C4-2B (cell line): Measurements from ENCODE around the gene P2RX5.

Source experiments
- H3K27ac ChIP-seq: fragments of 450-650 bp; 2 replicates; pipeline ENCODE4 v1.5.1; 2017
- CTCF ChIP-seq: fragments of 450-650 bp; conservative IDR thresholded peaks from 2 replicates; pipeline ENCODE4 v1.5.1; 2017; ENCODE audit warnings: mild to moderate bottlenecking
- ZFX ChIP-seq: fragments of 450-650 bp; IDR thresholded peaks from 2 replicates; pipeline ENCODE4 v1.6.1; 2017

The P2RX5 gene

GRCh38 chr17:3693141-3693540 is 2.8 kb downstream of the P2RX5 start:
- no peak overlapping the region for H3K27ac ChIP-seq
- TF ChIP-seq CTCF, result no peak
- no peak for TF ChIP-seq ZFX

DNA sequence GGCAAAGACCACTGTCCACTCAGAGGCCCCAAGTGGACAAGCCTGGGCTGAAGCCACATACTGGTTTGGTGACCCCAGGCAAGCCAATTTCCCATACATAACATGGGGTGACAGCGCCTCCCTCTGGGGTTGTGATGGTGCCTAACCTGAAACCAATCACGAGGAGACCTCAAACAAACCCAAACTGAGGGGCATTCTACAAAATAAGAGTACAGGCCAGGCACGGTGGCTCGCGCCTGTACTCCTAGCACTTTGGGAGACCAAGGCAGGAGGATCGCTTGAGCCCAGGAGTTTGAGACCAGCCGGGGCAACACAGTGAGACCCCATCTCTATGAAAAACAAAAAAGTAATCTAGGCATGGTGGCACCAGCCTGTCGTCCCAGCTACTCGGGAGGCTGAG is 3.6 kb downstream of the P2RX5 start:
- TF ChIP-seq ZFX (no peak), CTCF (no peak)
- H3K27ac ChIP-seq, result no peak overlapping the region

GRCh38 chr17:3691617-3692067 is 4.3 kb downstream of the P2RX5 start:
- no peak overlapping the region for H3K27ac ChIP-seq

GRCh38 chr17:3690094-3690715 is 5.8 kb downstream of the P2RX5 start:
- TF ChIP-seq CTCF, result no peak
- no peak overlapping the region for H3K27ac ChIP-seq

More at GRCh38 chr17:3691617-3692067, 4.3 kb downstream of the P2RX5 start:
- TF ChIP-seq CTCF (no peak), ZFX (no peak)

- H3K27ac ChIP-seq, result no peak overlapping the region
- TF ChIP-seq CTCF (no peak), ZFX (no peak)
These were observed 6.5 kb downstream of the P2RX5 start for GRCh38 chr17:3689262-3690093.

GRCh38 chr17:3688852-3689261 is 7.1 kb downstream of the P2RX5 start:
- no peak overlapping the region for H3K27ac ChIP-seq
- TF ChIP-seq CTCF (no peak), ZFX (no peak)

- no peak overlapping the region for H3K27ac ChIP-seq
- TF ChIP-seq CTCF (no peak), ZFX (no peak)
These were observed 7.9 kb downstream of the P2RX5 start for GRCh38 chr17:3688027-3688553.
